Left hindlimb (tissue), 1 donor: ENCODE measurements around the gene CISH.

Source experiments
- DNase-seq: peaks from one replicate; pipeline ENCODE4 v3.0.0-alpha.2; 2018

Gene CISH

GRCh38 chr3:50592568-50592967 is 19.0 kb downstream of the CISH start:
- DNase-seq, result no peak

DNA sequence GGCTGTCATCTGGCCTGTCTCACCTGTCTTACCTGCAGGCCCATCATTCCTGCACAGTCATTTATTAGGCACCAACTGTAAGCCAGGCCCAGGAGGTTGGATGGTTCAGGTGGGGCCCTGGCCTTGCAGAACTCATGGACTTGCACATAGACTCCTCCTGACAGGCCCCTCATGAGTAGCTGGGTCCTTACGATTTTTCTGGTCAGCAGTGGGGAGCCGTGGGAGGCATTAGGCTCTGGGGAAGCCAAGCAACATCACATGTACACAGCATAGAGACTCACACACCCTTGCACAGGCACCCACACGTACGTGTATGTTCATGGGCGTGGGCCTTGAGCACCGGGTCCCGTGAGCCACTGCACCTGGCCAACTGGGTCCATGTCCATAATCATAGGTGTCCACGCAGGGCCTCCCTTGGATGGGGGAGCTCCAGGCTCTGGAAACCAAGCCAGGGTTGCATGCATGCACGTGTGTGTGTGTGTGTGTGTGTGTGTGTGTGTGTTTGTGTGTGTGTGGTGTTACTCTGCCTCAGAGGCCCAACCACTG is 20.3 kb downstream of the CISH start:
- DNase-seq, result no peak

GRCh38 chr3:50588759-50589433 is 22.7 kb downstream of the CISH start:
- no peak for DNase-seq

GRCh38 chr3:50587806-50588758 is 23.5 kb downstream of the CISH start:
- no peak for DNase-seq

DNA sequence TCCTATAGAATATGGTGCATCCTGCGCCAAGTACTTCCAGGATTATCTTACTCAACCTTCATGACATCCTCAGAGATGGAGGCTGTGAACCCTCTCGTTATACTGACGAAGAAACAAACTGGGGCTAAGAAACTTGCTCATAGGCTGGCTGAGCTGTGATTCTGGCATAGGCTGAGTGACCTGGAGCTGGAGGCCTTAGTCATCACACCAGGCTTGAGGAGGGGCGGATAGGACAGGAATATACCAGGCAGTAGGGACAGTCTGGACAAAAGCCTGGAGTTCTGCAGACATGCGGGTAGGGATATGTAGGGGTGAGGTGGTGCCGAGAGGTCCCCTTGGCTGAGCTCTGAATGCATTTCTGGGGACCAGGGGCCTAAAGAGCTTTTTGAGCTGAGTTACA is 24.2 kb downstream of the CISH start:
- no peak for DNase-seq

- DNase-seq, result no peak
Observed at GRCh38 chr3:50586763-50587070, 24.9 kb downstream of the CISH start.

DNA sequence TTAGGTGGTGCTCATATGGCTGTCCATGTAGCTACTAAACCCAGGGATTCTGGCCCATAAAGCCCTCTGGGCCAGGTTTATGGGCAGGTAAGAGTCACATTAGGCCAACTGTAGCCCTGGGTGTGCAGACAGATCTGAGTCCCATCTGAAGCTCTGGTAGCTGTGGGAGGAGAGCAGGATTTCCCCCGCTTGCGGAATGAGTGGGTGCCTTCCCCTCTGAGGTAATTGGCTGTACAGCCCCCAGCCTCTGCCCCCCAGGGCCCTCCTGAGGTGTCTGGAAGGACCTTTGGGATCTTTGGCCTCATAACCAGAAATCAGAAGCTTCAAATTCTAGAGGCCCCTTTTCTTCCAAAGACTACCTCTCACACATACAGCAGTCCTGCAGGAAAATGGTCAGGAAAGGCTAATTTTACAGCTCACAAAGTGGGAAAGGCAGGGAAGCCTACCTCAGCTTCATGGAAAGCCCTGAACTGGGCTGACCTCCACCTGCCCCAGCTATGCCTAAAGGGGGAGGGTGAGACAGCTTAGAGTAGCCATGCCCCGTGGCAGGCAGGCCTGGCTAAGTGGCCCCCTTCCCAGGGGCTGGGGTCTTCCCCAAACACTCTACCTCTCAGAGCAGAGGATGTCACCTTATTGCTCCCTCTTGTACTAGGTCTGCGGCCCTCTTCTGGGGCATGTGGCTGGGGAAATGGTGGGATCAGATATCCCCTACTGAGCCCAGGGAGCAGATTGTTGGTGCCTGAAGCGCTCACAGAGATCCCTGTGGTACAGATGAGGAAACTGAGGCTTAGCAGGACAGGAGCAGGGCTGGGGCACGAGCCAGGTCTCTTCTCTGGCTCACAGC is 25.4 kb downstream of the CISH start:
- DNase-seq, result no peak

- DNase-seq, result no peak
Observed at GRCh38 chr3:50584391-50584790, 27.2 kb downstream of the CISH start.

DNA sequence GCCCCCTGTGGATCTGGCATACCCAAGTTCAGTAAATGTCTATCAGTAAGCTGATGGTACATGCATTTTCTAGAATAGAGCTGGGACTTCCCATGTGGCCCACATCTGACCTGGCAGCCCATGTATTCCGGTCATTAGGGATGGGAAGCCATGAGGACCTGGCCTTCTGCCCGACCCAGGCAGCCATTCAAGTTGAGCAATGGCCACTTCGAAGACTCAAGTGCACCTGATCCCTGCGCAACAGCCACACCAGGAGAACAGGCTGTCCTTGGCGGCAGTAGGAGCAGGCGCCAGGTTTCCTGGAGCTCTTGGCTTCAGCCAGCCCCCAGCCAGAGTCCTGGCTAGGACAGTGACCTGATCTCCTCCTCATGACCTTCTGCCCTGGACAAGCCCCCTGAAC is 27.7 kb downstream of the CISH start:
- DNase-seq, result no peak

DNA sequence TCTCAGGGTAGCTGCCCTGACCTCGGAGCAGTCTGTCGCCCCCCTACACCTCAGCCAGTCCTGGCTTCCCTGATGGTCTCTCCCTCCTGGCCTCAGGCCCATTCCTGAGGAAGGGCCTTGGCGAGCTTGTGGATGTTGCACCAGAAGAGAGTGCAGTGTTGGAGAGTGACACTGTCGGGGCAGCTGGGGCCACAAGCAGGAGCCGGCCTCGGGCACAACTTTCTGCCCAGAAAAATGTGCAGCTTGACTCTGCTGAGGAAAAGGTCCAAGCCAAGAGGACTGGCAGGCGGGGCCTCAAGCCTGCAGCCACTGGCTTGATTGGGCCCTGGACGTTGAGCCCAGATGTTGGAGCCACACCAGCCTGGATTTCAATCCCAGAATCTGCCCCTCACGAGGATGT is 29.5 kb downstream of the CISH start:
- DNase-seq, result no peak

DNA sequence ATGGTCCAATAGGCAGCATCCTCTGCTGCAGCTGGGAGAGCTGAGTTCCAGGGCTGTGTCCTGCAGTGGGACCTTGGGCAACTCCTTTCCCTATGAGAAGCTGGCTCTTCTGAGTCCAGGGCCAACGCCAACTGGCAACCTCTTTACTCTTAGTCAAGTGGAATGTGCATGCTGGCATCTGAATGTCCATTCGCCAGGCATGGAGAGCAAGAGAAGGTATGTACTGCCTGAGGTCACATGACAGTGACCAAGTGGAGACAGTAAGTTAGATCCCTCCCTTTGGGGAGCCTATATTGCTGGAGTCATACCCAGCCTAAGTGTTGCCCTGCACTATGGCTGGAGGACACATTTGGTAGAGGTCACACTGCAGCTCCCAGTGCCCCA is 30.1 kb downstream of the CISH start:
- DNase-seq, result no peak

GRCh38 chr3:50580683-50581458 is 30.7 kb downstream of the CISH start:
- no peak for DNase-seq

- DNase-seq, result no peak
Observed at GRCh38 chr3:50577348-50577747, 34.2 kb downstream of the CISH start.

GRCh38 chr3:50575372-50575771 is 36.2 kb downstream of the CISH start:
- DNase-seq, result no peak

DNA sequence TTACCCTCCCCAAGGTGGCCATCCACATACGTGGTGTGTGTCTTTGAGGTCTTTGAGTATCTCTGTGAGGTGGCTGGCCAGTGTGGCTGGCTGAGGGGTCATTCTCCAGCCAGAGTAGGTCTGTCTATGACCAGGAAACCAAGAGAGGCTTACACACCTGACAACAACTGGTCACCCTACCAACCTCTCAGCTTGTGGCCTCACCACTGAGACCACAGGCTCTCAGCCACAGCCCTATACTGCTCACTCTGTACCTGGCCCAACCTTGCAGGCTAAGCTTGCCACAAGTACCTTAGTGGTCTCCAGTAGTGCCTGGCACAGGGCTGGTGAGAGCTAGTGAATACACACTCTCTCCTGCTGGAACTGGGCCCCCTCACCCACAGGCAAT is 37.1 kb downstream of the CISH start:
- no peak for DNase-seq

GRCh38 chr3:50573566-50574443 is 37.8 kb downstream of the CISH start:
- DNase-seq, result no peak

GRCh38 chr3:50572801-50573371 is 38.7 kb downstream of the CISH start:
- DNase-seq, result no peak

- DNase-seq, result peak; percentile 75
Observed at GRCh38 chr3:50572158-50572557, 39.4 kb downstream of the CISH start.

DNA sequence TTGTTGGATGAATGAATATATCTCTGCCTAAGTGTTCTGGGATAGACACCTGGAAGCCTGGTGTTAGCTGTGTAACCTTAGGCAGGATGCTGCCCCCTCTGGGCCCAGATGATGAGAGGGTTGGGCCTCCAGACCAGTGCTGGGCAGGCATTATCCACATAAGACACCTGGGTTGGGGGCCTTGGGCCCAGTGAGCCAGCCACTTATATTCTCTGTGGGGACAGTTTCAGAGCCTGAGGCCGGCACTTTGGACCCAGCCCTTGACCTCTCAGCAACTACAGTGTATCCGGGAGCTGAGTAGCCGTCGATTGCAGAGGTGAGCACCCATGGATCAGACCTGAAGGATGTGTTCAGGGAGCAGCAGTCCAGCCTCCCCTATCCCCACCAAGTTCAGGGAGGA is 40.1 kb downstream of the CISH start:
- no peak for DNase-seq

- no peak for DNase-seq
Observed at GRCh38 chr3:50570508-50571279, 40.9 kb downstream of the CISH start.
